Stimulated activated CD4-positive, alpha-beta T cell treated with anti-CD3 and anti-CD28 coated beads, Interleukin-2, amount 100 ng/mL, for 24 hours (primary cell): ENCODE measurements around the gene ATP2A3.
"Not testable (repeated sequence)": the region's sequence is repeated elsewhere in the genome, so short reads cannot be mapped to it uniquely, and the experiment has no call there.

ENCODE experiments used
- DNase-seq, 2 donors: peaks; one replicate each; pipeline ENCODE4 v3.0.0-alpha.2; 2020

The ATP2A3 gene

GRCh38 chr17:3954086-3954485 is 10.2 kb downstream of the ATP2A3 start:
- DNase-seq = no peak

- DNase-seq = no peak
These were observed 10.7 kb downstream of the ATP2A3 start for GRCh38 chr17:3953542-3953941.

GRCh38 chr17:3952186-3952585 is 12.1 kb downstream of the ATP2A3 start:
- DNase-seq = no peak

GRCh38 chr17:3951420-3951819 is 12.8 kb downstream of the ATP2A3 start:
- no peak for DNase-seq

GRCh38 chr17:3951003-3951402 is 13.2 kb downstream of the ATP2A3 start:
- no peak for DNase-seq

- no peak for DNase-seq
These were observed 13.7 kb downstream of the ATP2A3 start for GRCh38 chr17:3950584-3950983.

- DNase-seq = no peak
These were observed 14.8 kb downstream of the ATP2A3 start for GRCh38 chr17:3949418-3949817.

GRCh38 chr17:3948551-3948950 is 15.7 kb downstream of the ATP2A3 start:
- not testable (repeated sequence) for DNase-seq

- DNase-seq = no peak
These were observed 16.9 kb downstream of the ATP2A3 start for GRCh38 chr17:3947318-3947810.

- DNase-seq = no peak
These were observed 17.5 kb downstream of the ATP2A3 start for GRCh38 chr17:3946711-3947235.

GRCh38 chr17:3944485-3945388 is 19.5 kb downstream of the ATP2A3 start:
- peak; percentile 40 to 54 for DNase-seq

GRCh38 chr17:3943240-3943891 is 20.9 kb downstream of the ATP2A3 start:
- DNase-seq = no peak

GRCh38 chr17:3940965-3941698 is 23.1 kb downstream of the ATP2A3 start:
- DNase-seq = no peak

GRCh38 chr17:3937359-3937758 is 26.9 kb downstream of the ATP2A3 start:
- DNase-seq = no peak

- DNase-seq = no peak
These were observed 28.3 kb downstream of the ATP2A3 start for GRCh38 chr17:3935825-3936355.

GRCh38 chr17:3935140-3935542 is 29.1 kb downstream of the ATP2A3 start:
- peak in 1 of 2 donors; percentile 30 for DNase-seq

GRCh38 chr17:3929764-3930163 is 34.5 kb downstream of the ATP2A3 start:
- no peak for DNase-seq

- no peak for DNase-seq
These were observed 35.1 kb downstream of the ATP2A3 start for GRCh38 chr17:3929181-3929580.

- no peak for DNase-seq
These were observed 35.8 kb downstream of the ATP2A3 start for GRCh38 chr17:3928406-3928805.

- DNase-seq = no peak
These were observed 36.5 kb downstream of the ATP2A3 start for GRCh38 chr17:3927628-3928340.

- DNase-seq = no peak
These were observed 37.2 kb downstream of the ATP2A3 start for GRCh38 chr17:3926860-3927627.
